Islet precursor cell (in vitro differentiated cells): ENCODE measurements around the gene MGLL.

Experiments
- DNase-seq: peaks from one replicate; pipeline ENCODE4 v3.0.0-alpha.2; 2018

Gene MGLL

GRCh38 chr3:127700406-127700805 lies 121.9 kb downstream of the MGLL start:
- no peak for DNase-seq

- DNase-seq = no peak
These were observed 122.7 kb downstream of the MGLL start for GRCh38 chr3:127699416-127700300.

GRCh38 chr3:127698691-127699415 lies 123.5 kb downstream of the MGLL start:
- no peak for DNase-seq

- DNase-seq = no peak
These were observed 124.0 kb downstream of the MGLL start for GRCh38 chr3:127698286-127698685.

GRCh38 chr3:127697551-127698240 lies 124.6 kb downstream of the MGLL start:
- peak; percentile 80 for DNase-seq

- DNase-seq = no peak
These were observed 127.7 kb downstream of the MGLL start for GRCh38 chr3:127694467-127695215.

GRCh38 chr3:127693336-127693843 lies 128.9 kb downstream of the MGLL start:
- no peak for DNase-seq

GRCh38 chr3:127692501-127693335 lies 129.6 kb downstream of the MGLL start:
- peak; percentile 45 for DNase-seq

- DNase-seq = peak; percentile 21
These were observed 130.3 kb downstream of the MGLL start for GRCh38 chr3:127691974-127692373.

GRCh38 chr3:127691489-127691888 lies 130.8 kb downstream of the MGLL start:
- peak; percentile 54 for DNase-seq

GRCh38 chr3:127690823-127691452 lies 131.4 kb downstream of the MGLL start:
- peak; percentile 93 for DNase-seq

GRCh38 chr3:127690106-127690505 lies 132.2 kb downstream of the MGLL start:
- peak; percentile 96 for DNase-seq

GRCh38 chr3:127689266-127689860 lies 133.0 kb downstream of the MGLL start:
- DNase-seq = peak; percentile 55

- peak; percentile 74 for DNase-seq
These were observed 133.7 kb downstream of the MGLL start for GRCh38 chr3:127688416-127689265.

- DNase-seq = no peak
These were observed 134.3 kb downstream of the MGLL start for GRCh38 chr3:127688022-127688415.

GRCh38 chr3:127687228-127687737 lies 135.0 kb downstream of the MGLL start:
- DNase-seq = no peak

- DNase-seq = no peak
These were observed 135.8 kb downstream of the MGLL start for GRCh38 chr3:127686512-127686894.

GRCh38 chr3:127685708-127686511 lies 136.4 kb downstream of the MGLL start:
- no peak for DNase-seq
